Astrocyte (in vitro differentiated cells and primary cell): Measurements from ENCODE around the gene RIN1. TPM values are rescaled to one million over a fixed set of nuclear protein-coding genes. Genes with fewer than 3 reads are reported as not detected.

Experiments
- DNase-seq: peaks from one replicate; pipeline ENCODE4 v3.0.0-alpha.2; 2010; ENCODE audit warnings: low read depth
- FAIRE-seq: peaks from 2 replicates; lab custom pipeline; 2011; peaks lifted over from hg19 to GRCh38; lab: Jason Lieb, UNC
- H2AFZ ChIP-seq: 2 replicates; pipeline ENCODE4 v1.6.0; 2012; ENCODE audit warnings: low read depth, low read length, inconsistent platforms
- H3K27ac ChIP-seq: 2 replicates; pipeline ENCODE4 v1.5.1; 2011; ENCODE audit warnings: low read depth, low read length, inconsistent platforms
- H3K27me3 ChIP-seq: 2 replicates; pipeline ENCODE4 v1.6.0; 2011; ENCODE audit warnings: low read length, inconsistent platforms; ENCODE audit not compliant: insufficient read depth
- H3K36me3 ChIP-seq: 2 replicates; pipeline ENCODE4 v1.5.1; 2011; ENCODE audit warnings: low read length, inconsistent platforms; ENCODE audit not compliant: insufficient read depth
- H3K4me1 ChIP-seq: 2 replicates; pipeline ENCODE4 v1.5.1; 2011; ENCODE audit warnings: low read length, inconsistent platforms; ENCODE audit not compliant: insufficient read depth
- H3K4me2 ChIP-seq: 2 replicates; pipeline ENCODE4 v1.6.0; 2012; ENCODE audit warnings: low read length, inconsistent platforms
- H3K4me3 ChIP-seq: 2 replicates; pipeline ENCODE4 v1.5.1; 2011; ENCODE audit warnings: low read depth, mild to moderate bottlenecking, low read length, inconsistent platforms; ENCODE audit not compliant: insufficient read depth
- H3K79me2 ChIP-seq: 2 replicates; pipeline ENCODE4 v1.6.0; 2012; ENCODE audit warnings: mild to moderate bottlenecking, low read length, inconsistent platforms; ENCODE audit not compliant: insufficient read depth
- H3K9ac ChIP-seq: 2 replicates; pipeline ENCODE4 v1.6.0; 2012; ENCODE audit warnings: mild to moderate bottlenecking, low read length, inconsistent platforms
- H3K9me3 ChIP-seq: 2 replicates; pipeline ENCODE4 v1.5.1; 2012; ENCODE audit warnings: low read depth, mild to moderate bottlenecking, low read length, inconsistent platforms; ENCODE audit not compliant: insufficient read depth
- H4K20me1 ChIP-seq: 2 replicates; pipeline ENCODE4 v1.6.0; 2012; ENCODE audit warnings: low read length, inconsistent platforms; ENCODE audit not compliant: insufficient read depth
- H3K27ac Mint-ChIP-seq: one replicate; pipeline ENCODE4 v1.8.0; 2021; ENCODE audit warnings: mild to moderate bottlenecking, mixed read lengths; ENCODE audit not compliant: unreplicated experiment
- H3K27me3 Mint-ChIP-seq: one replicate; pipeline ENCODE4 v1.8.0; 2021; ENCODE audit warnings: low read depth, mixed read lengths; ENCODE audit not compliant: unreplicated experiment
- H3K36me3 Mint-ChIP-seq: one replicate; pipeline ENCODE4 v1.8.0; 2021; ENCODE audit warnings: low read depth, mixed read lengths; ENCODE audit not compliant: unreplicated experiment
- H3K4me1 Mint-ChIP-seq: one replicate; pipeline ENCODE4 v1.8.0; 2021; ENCODE audit warnings: low read depth, mixed read lengths; ENCODE audit not compliant: unreplicated experiment
- H3K4me3 Mint-ChIP-seq: one replicate; pipeline ENCODE4 v1.8.0; 2021; ENCODE audit warnings: mild to moderate bottlenecking, moderate library complexity, mixed read lengths; ENCODE audit not compliant: unreplicated experiment
- H3K9me3 Mint-ChIP-seq: one replicate; pipeline ENCODE4 v1.8.0; 2021; ENCODE audit warnings: mild to moderate bottlenecking, mixed read lengths; ENCODE audit not compliant: unreplicated experiment
- CTCF ChIP-seq: IDR thresholded peaks from 2 replicates; pipeline ENCODE4 v1.5.1; 2011; ENCODE audit warnings: low read depth, mild to moderate bottlenecking, inconsistent platforms, low read length, moderate library complexity; ENCODE audit not compliant: insufficient read depth
- EZH2 ChIP-seq: IDR thresholded peaks from 2 replicates; pipeline ENCODE4 v1.6.1; 2012; ENCODE audit warnings: mild to moderate bottlenecking, low read length, inconsistent platforms; ENCODE audit not compliant: insufficient read depth
- total RNA-seq: library from RNA; stranded (reverse); gene quantifications from 2 replicates; pipeline ENCODE4 v1.2.1, GENCODE V29; 2021

Gene RIN1
- total RNA-seq, 1 donor from 2014 or later: 12.0 TPM

DNA sequence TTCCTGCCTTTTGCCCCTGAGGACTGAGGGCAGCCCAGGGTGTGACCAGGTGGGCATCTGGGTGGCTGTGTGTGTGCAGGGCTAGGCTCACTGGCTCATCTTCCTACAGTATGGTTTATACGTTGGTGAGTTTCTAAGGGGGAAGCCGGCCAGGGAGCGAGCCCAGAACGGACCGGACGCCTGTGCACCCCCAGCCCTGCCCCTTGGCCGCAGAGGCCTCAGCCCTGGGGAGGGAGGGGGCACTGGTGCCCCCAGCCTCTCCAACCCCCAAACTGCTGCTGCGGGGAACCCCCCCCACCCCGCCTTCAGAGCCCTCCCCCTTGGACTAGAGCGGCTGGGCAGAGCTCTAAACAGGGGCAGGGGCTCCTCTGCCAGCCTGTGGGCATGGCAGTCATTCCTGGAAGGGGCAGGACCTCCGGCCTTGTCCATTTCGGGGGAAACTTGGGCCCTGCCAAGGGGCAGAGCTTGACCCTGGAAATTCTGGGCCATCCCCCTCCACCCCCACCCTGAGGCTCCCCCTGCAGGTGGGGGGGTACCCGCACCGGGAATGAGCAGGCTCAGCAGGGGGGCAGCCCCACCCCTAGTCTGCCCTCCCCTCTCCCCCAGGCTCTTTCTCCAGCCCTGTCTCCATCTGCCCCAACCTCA lies 52.7 kb downstream of the RIN1 start:
- Histone ChIP-seq H3K27ac (no peak overlapping the region), H3K4me2 (no peak overlapping the region), H3K9me3 (no peaks in the 10 kb centered on the region), H3K79me2 (peaks cover 41% of the 10 kb centered on the region), H2AFZ (no peak overlapping the region), H3K36me3 (peaks cover 7% of the 10 kb centered on the region), H3K4me1 (peaks cover 28% of the 10 kb centered on the region), H4K20me1 (peaks cover 76% of the 10 kb centered on the region), H3K9ac (no peak overlapping the region), H3K27me3 (no peaks in the 10 kb centered on the region), H3K4me3 (no peak overlapping the region)
- DNase-seq: no peak
- Mint-ChIP-seq H3K36me3 (peaks cover 2% of the 10 kb centered on the region), H3K4me1 (peaks cover 10% of the 10 kb centered on the region), H3K27ac (no peak overlapping the region), H3K9me3 (no peaks in the 10 kb centered on the region), H3K4me3 (no peak overlapping the region), H3K27me3 (no peaks in the 10 kb centered on the region)
- FAIRE-seq: no peak
- TF ChIP-seq EZH2 (no peak), CTCF (no peak)

GRCh38 chr11:66282468-66283455 lies 53.5 kb downstream of the RIN1 start:
- Histone ChIP-seq H2AFZ (no peak overlapping the region), H3K9ac (peak overlapping the region; percentile 12), H3K27me3 (no peaks in the 10 kb centered on the region), H3K27ac (no peak overlapping the region), H3K4me1 (peaks cover 23% of the 10 kb centered on the region), H3K9me3 (no peaks in the 10 kb centered on the region), H3K4me2 (no peak overlapping the region), H3K4me3 (no peak overlapping the region), H3K79me2 (peaks cover 32% of the 10 kb centered on the region), H3K36me3 (peaks cover 7% of the 10 kb centered on the region), H4K20me1 (peaks cover 77% of the 10 kb centered on the region)
- TF ChIP-seq EZH2 (no peak), CTCF (peak; percentile 75)
- Mint-ChIP-seq H3K27ac (no peak overlapping the region), H3K27me3 (no peaks in the 10 kb centered on the region), H3K9me3 (no peaks in the 10 kb centered on the region), H3K36me3 (peaks cover 2% of the 10 kb centered on the region), H3K4me3 (no peak overlapping the region), H3K4me1 (peaks cover 10% of the 10 kb centered on the region)
- peak; percentile 20 for FAIRE-seq
- DNase-seq: peak; percentile 88

Other genes with a start within 250 kb of the RIN1 start
- 43.1 and 44.8 TPM in 2 replicates for gene KLC2, start 78.7 kb downstream of the RIN1 start, total RNA-seq
- gene RAB1B, start 67.8 kb downstream of the RIN1 start, total RNA-seq: 109 and 120 TPM in 2 replicates
- gene CNIH2, start 58.3 kb downstream of the RIN1 start, total RNA-seq: 12.2 and 12.3 TPM in 2 replicates
- 129 and 159 TPM in 2 replicates for gene YIF1A, start 47.3 kb downstream of the RIN1 start, total RNA-seq
- gene TMEM151A, start 44.5 kb downstream of the RIN1 start, total RNA-seq: 1.8 and 2.0 TPM in 2 replicates
- 50.9 and 58.8 TPM in 2 replicates for gene CD248, start 19.4 kb downstream of the RIN1 start, total RNA-seq
- 43.5 and 47.8 TPM in 2 replicates for gene BRMS1, start 8.7 kb upstream of the RIN1 start, total RNA-seq
- gene B4GAT1, start 11.2 kb upstream of the RIN1 start, total RNA-seq: 25.2 and 28.4 TPM in 2 replicates
- 5.0 and 6.6 TPM in 2 replicates for gene SLC29A2, start 35.3 kb upstream of the RIN1 start, total RNA-seq
- 0.20 and 0.50 TPM in 2 replicates for gene NPAS4, start 84.6 kb upstream of the RIN1 start, total RNA-seq
- 30.0 and 33.1 TPM in 2 replicates for gene MRPL11, start 102.4 kb upstream of the RIN1 start, total RNA-seq
- gene PELI3, start 130.5 kb upstream of the RIN1 start, total RNA-seq: 3.9 and 4.6 TPM in 2 replicates
- 57.4 and 60.0 TPM in 2 replicates for gene DPP3, start 144.0 kb upstream of the RIN1 start, total RNA-seq
- 18.8 and 20.3 TPM in 2 replicates for gene BBS1, start 174.2 kb upstream of the RIN1 start, total RNA-seq
- 13.5 and 15.6 TPM in 2 replicates for gene ZDHHC24, start 209.6 kb upstream of the RIN1 start, total RNA-seq
- gene ACTN3, start 210.5 kb upstream of the RIN1 start, total RNA-seq: not detected in 2 replicates
- gene CTSF, start 232.2 kb upstream of the RIN1 start, total RNA-seq: 1.5 and 4.0 TPM in 2 replicates